Omental fat pad (tissue), 4 donors: ENCODE results near the gene GABRR1. TPM values are rescaled to one million over a fixed set of nuclear protein-coding genes. Genes with fewer than 3 reads are reported as not detected.

Experiments
- ATAC-seq: fragments of 150-250 bp; one replicate; pipeline ENCODE4 v1.9.1; 2016; ENCODE audit warnings: mild to moderate bottlenecking, moderate library complexity; ENCODE audit not compliant: low FRiP score
- DNase-seq: peaks from one replicate; pipeline ENCODE4 v3.0.0-alpha.2; 2019; ENCODE audit warnings: low spot score
- CTCF ChIP-seq, 3 donors: fragments of 450-650 bp; IDR thresholded peaks; one replicate each; pipeline ENCODE4 v1.5.1; 2016 to 2017; ENCODE audit warnings: antibody characterized with exemption in 3 of 3, mild to moderate bottlenecking in 3 of 3, moderate library complexity in 2 of 3
- total RNA-seq, 4 donors: library from RNA; depleted of rRNA; stranded (reverse); fragments of >200 nt; gene quantifications; one replicate each; pipeline ENCODE4 v1.1.0, GENCODE V29; 2016

Gene GABRR1
- total RNA-seq, 4 donors from 2014 or later = not detected

- ATAC-seq (no peak), DNase-seq (no peak)
- no peak for TF ChIP-seq CTCF (IDR thresholded peaks at IDR 0.05)
Measured at GRCh38 chr6:89255417-89255816, 38.3 kb upstream of the GABRR1 start.

GRCh38 chr6:89254569-89254968, 37.4 kb upstream of the GABRR1 start:
- ATAC-seq = no peak
- DNase-seq = no peak
- TF ChIP-seq CTCF (IDR thresholded peaks at IDR 0.05) = no peak

GRCh38 chr6:89252907-89253306, 35.7 kb upstream of the GABRR1 start:
- ATAC-seq (no peak), DNase-seq (no peak)

GRCh38 chr6:89251976-89252375, 34.8 kb upstream of the GABRR1 start:
- DNase-seq (no peak), ATAC-seq (no peak)
- no peak for TF ChIP-seq CTCF (IDR thresholded peaks at IDR 0.05)

More at GRCh38 chr6:89252907-89253306, 35.7 kb upstream of the GABRR1 start:
- no peak for TF ChIP-seq CTCF (IDR thresholded peaks at IDR 0.05)

GRCh38 chr6:89251170-89251569, 34.0 kb upstream of the GABRR1 start:
- ATAC-seq (no peak), DNase-seq (no peak)
- TF ChIP-seq CTCF (IDR thresholded peaks at IDR 0.05) = no peak

GRCh38 chr6:89250239-89250638, 33.1 kb upstream of the GABRR1 start:
- ATAC-seq = no peak
- no peak for TF ChIP-seq CTCF (IDR thresholded peaks at IDR 0.05)
- DNase-seq = no peak

GRCh38 chr6:89244241-89244985, 27.3 kb upstream of the GABRR1 start:
- DNase-seq (no peak), ATAC-seq (no peak)
- TF ChIP-seq CTCF (IDR thresholded peaks at IDR 0.05) = no peak
